ENCODE measurements around the gene PDE6G. TPM values are rescaled to one million over a fixed set of nuclear protein-coding genes. Genes with fewer than 3 reads are reported as not detected.
"Not testable (repeated sequence)": the region's sequence is repeated elsewhere in the genome, so short reads cannot be mapped to it uniquely, and the experiment has no call there.

Gene PDE6G
- polyA plus RNA-seq, 5 donors, result 4.1 to 9.0 (median 5.0) TPM

DNA sequence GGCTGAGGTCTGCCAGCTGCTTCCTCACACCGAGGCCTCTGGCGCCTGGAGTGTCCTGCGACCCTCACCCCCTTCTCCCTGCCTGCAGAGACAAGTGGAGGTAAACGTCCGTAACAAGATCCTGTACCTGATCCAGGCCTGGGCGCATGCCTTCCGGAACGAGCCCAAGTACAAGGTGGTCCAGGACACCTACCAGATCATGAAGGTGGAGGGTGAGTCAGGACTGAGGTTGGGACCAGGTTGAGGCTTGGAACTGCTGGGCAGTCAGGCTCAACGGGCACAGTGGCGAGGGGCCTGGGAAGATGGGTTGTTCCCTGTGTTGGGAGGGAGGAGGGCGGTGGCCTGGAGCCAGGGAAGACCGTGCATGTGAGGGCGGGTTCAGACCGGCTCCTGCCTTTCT, 32.3 kb upstream of the PDE6G start:
- no peak for DNase-seq

DNA sequence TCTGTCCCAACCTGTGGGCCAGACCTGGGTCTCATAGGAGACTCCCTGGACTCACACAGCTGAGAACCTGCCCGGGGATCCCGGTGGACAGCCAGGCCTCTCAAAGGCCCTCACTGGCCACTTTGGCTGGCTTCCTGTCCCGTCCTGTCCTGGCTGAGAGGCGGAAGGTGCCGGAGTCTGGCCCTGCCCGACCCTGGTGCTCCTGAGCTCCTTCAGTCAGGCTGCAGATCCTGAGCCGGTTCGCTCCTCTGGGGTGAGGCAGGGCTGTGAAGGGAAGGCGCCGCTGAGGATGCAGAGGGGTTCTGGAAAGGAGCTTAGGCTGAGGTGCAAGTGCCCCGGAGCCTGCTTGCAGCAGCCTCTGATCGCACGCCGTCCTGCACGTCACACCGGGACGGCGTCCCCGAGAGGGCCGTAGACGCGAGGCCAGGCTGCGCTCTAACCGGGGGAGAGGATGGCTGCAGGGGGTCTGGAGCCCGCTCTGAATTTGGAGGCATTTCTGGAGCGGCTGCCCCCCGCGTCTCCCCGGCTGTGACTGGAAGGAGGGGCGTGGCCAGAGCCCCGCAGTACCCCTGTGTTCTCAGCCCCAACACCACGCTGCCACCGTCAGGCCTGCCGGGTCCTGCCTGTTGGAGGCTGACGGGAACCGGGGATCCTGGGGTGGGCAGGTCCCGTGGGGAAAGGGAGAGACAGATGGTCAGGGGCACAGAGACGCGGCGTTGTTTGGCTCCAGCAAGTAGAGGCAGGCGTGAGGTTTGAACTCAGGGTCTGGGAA, 31.6 kb upstream of the PDE6G start:
- no peak for DNase-seq

DNA sequence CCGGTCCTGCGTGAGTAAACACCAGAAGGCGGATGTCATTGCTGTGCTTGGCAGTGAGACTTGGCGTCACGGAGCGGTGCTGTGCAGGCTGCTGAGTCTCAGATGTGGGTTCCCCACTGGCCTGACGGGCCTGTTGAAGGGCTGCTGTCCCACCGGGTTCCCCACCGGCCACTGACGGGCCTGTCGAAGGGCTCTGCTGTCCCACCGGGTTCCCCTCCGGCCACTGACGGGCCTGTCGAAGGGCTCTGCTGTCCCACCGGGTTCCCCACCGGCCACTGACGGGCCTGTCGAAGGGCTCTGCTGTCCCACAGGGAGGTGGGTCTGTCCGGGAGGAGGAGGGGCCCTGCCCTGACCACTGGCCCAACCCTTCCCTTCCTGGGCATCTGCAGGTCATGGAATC, 30.3 kb upstream of the PDE6G start:
- DNase-seq, result no peak

- DNase-seq, result no peak
These were observed 28.8 kb upstream of the PDE6G start for GRCh38 chr17:81685108-81685507.

GRCh38 chr17:81684442-81684911, 28.1 kb upstream of the PDE6G start:
- no peak for DNase-seq

- peak; percentile 99 to 100 for DNase-seq
These were observed 27.5 kb upstream of the PDE6G start, which contains the start of the genes ARL16 and HGS for GRCh38 chr17:81683584-81684441. Gene ARL16, minus strand, starts transcription at chr17:81683797. Its CDS starts 44 bp downstream, at chr17:81683753. Gene HGS, plus strand, starts transcription at chr17:81684011. Its CDS starts 56 bp downstream, at chr17:81684067.

GRCh38 chr17:81683208-81683583, 26.9 kb upstream of the PDE6G start:
- DNase-seq, result no peak

- no peak for DNase-seq
These were observed 26.3 kb upstream of the PDE6G start for GRCh38 chr17:81682565-81683207.

- DNase-seq, result no peak
These were observed 25.3 kb upstream of the PDE6G start for GRCh38 chr17:81681672-81682071.

- DNase-seq, result no peak
These were observed 23.8 kb upstream of the PDE6G start for GRCh38 chr17:81680150-81680549.

DNA sequence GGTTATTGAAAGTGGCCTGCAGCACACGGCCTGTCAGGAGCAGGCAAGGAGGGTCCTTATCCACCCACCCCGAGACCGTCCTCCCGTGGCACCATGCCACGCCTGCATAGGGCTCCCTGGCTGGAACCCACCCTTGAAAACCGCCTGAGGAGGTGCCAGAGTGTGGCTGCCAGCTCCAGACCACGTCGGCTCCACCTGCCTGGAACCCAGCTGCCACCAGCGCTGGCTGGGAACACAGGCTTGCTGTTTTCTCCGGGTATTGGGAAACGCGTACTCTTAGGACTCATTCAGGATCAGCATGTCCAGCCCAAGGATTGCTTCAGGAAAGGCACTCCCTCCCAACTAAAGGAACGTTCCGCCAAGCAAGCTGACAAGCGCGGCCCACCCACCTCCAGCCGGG, 20.6 kb upstream of the PDE6G start:
- DNase-seq, result no peak

DNA sequence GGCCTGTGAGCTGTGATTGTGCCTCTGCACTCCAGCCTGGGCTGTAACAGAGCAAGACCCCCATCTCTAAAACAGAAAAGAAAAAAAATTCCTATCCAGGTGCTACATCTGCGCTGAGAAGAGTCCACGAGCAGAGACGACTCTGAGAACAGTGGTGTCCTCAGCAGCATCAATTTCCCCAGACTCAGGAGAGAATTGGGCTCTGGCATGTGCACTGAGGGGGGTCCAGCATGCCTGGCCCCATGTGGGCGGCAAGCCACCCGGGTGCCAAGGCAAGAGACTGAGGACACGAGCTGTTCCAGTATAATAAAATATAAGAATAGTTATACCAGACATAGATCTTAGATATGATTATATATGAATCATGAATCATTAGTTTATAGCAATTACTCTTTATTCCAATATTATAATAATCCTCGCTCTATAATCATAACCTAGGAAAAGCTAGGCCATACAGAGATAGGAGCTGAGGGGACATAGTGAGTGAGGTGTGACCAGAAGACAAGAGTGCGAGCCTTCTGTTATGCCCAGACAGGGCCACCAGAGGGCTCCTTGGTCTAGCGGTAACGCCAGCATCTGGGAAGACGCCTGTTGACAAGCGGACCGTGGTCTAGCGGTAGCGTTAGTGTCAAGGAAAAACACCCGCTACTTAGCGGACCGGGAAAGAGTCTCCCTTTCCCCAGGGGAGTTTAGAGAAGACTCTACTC, 19.3 kb upstream of the PDE6G start:
- not testable (repeated sequence) for DNase-seq

GRCh38 chr17:81673561-81674258, 17.4 kb upstream of the PDE6G start:
- DNase-seq, result no peak

DNA sequence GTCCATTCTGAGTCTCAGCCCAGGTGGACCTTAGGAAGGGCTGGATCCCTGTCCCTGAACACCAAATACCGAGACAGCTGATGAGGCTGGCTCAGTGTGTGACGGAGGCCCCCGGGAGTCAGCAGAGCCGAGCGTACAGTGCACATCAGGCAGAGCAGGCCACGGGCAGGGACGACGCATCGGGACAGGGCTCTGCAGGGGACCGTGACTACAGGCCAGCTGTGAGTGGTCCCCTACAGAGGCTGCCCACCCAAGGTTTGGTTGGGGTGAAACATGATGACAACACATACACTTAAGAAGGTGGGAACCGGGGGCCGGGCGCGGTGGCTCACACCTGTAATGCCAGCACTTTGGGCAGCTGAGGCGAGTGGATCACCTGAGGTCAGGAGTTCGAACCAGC, 16.6 kb upstream of the PDE6G start:
- no peak for DNase-seq

- DNase-seq, result no peak
These were observed 16.2 kb upstream of the PDE6G start for GRCh38 chr17:81672504-81672903.

DNA sequence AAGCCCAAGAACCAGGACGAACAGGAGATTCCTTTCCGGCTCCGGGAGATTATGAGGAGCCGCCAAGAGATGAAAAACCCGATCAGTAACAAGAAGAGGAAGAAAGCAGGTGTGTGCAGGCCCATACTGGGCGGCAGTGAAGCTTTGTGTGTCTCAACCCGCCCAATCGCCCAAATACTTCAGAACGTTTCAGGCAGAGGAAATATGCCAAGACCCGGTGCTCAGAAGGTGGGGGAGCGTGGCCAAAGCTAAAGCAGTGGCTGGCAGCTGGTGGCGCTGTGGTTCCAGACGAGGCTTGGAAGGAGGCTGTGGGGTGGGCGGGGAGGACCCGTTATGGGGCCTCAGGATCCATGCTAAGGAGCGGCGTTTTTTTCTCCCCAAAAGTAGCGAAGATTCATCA, 11.4 kb upstream of the PDE6G start:
- DNase-seq, result no peak

GRCh38 chr17:81666342-81667191, 10.2 kb upstream of the PDE6G start, which contains the start of the genes CCDC137 and OXLD1:
Gene CCDC137, plus strand, starts transcription at chr17:81666737. Its CDS starts 30 bp downstream, at chr17:81666767.
Gene OXLD1, minus strand, starts transcription at chr17:81666605. Its CDS starts 28 bp downstream, at chr17:81666577.
- peak; percentile 92 for DNase-seq

DNA sequence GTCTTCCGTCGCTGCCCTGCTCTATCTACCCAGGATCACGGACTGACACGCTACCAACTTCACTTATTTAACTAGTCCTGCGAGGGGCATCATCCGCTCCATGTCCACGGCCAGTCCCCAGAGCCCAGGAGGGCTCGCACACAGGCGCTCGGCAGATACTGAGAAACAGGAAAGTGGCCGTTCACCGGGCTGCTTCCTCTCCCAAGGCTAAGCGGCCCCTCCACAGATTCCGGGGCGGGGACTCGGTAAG, 9.7 kb upstream of the PDE6G start:
- no peak for DNase-seq

- no peak for DNase-seq
These were observed 9.1 kb upstream of the PDE6G start for GRCh38 chr17:81665205-81666091.

Data from right lung (tissue), 5 donors.